PC-3 (cell line): Measurements from ENCODE around the gene NAP1L1. TPM values are rescaled to one million over a fixed set of nuclear protein-coding genes. Genes with fewer than 3 reads are reported as not detected.

Experiments used
- ATAC-seq: fragments of 200-7000 bp; cut with Tn5 transposase; 2 replicates; pipeline ENCODE4 v1.9.1; 2020; ENCODE audit warnings: mild to moderate bottlenecking, moderate library complexity
- BruUV-seq: library from RNA; stranded (reverse); fragments of 400-500 nt; replicated peaks from 2 replicates; lab custom pipeline; 2021; lab: Mats Ljungman, UMichigan
- CTCF ChIA-PET: fragments of 300-600 bp; sonication (Branson Sonifier 250); formaldehyde crosslinking; loops from one replicate; lab custom pipeline; 2022; ENCODE audit warnings: antibody characterized with exemption; lab: Charles Lee
- POLR2A ChIA-PET: fragments of 300-600 bp; sonication (Branson Sonifier 250); formaldehyde crosslinking; loops from one replicate; lab custom pipeline; 2022; ENCODE audit warnings: antibody characterized with exemption; ENCODE audit not compliant: unreplicated experiment; lab: Charles Lee
- DNase-seq: peaks from one replicate; pipeline ENCODE4 v3.0.0-alpha.2; 2015
- H2AFZ ChIP-seq: fragments of 300-600 bp; sonication (generic); 2 replicates; pipeline ENCODE4 v1.6.0; 2016; ENCODE audit warnings: antibody characterized with exemption, low read length
- H3F3A ChIP-seq: fragments of 300-600 bp; sonication (generic); one replicate; pipeline ENCODE4 v1.6.0; 2017; ENCODE audit warnings: antibody characterized with exemption, low read length, control low read depth, mild to moderate bottlenecking; ENCODE audit not compliant: unreplicated experiment
- H3K27ac ChIP-seq: fragments of 300-600 bp; sonication (generic); 2 replicates; pipeline ENCODE4 v1.5.1; 2016; ENCODE audit warnings: mild to moderate bottlenecking, low read length
- H3K27me3 ChIP-seq: fragments of 300-600 bp; sonication (generic); 2 replicates; pipeline ENCODE4 v1.6.1; 2016; ENCODE audit warnings: low read length, mixed read lengths
- H3K36me3 ChIP-seq: fragments of 300-600 bp; sonication (generic); 2 replicates; pipeline ENCODE4 v1.6.1; 2016; ENCODE audit warnings: low read depth, mixed run types, low read length, mixed read lengths
- H3K4me1 ChIP-seq: fragments of 300-600 bp; sonication (generic); 2 replicates; pipeline ENCODE4 v1.5.1; 2016; ENCODE audit warnings: low read length; ENCODE audit not compliant: insufficient read depth
- H3K4me2 ChIP-seq: fragments of 300-600 bp; sonication (generic); 2 replicates; pipeline ENCODE4 v1.6.0; 2016; ENCODE audit warnings: low read length
- H3K4me3 ChIP-seq: fragments of 300-600 bp; sonication (generic); 2 replicates; pipeline ENCODE4 v1.5.1; 2016; ENCODE audit warnings: mild to moderate bottlenecking, low read length, mixed read lengths
- H3K79me2 ChIP-seq: fragments of 300-600 bp; sonication (generic); 2 replicates; pipeline ENCODE4 v1.6.1; 2017; ENCODE audit warnings: low read length, mixed read lengths
- H3K9ac ChIP-seq: fragments of 300-600 bp; sonication (generic); 2 replicates; pipeline ENCODE4 v1.6.0; 2016; ENCODE audit warnings: mild to moderate bottlenecking, low read length
- H3K9me2 ChIP-seq: fragments of 300-600 bp; sonication (generic); replicated peaks from 2 replicates; pipeline ENCODE4 v1.6.1; 2016; ENCODE audit warnings: mixed run types, low read length, mixed read lengths
- H3K9me3 ChIP-seq: fragments of 300-600 bp; sonication (generic); 2 replicates; pipeline ENCODE4 v1.6.1; 2016; ENCODE audit warnings: low read length, mixed read lengths
- H4K20me1 ChIP-seq: fragments of 300-600 bp; sonication (generic); 2 replicates; pipeline ENCODE4 v1.6.1; 2016; ENCODE audit warnings: low read length, mixed read lengths
- EZH2 ChIP-seq: fragments of 300-600 bp; sonication (generic); IDR thresholded peaks from one replicate; pipeline ENCODE4 v1.6.1; 2017; ENCODE audit warnings: antibody characterized with exemption, mild to moderate bottlenecking, low read length; ENCODE audit not compliant: unreplicated experiment
- EZH2phosphoT487 ChIP-seq: fragments of 300-600 bp; sonication (generic); IDR thresholded peaks from 2 replicates; pipeline ENCODE4 v1.6.1; 2018; ENCODE audit warnings: mild to moderate bottlenecking, antibody characterized with exemption, low read length, borderline replicate concordance
- intact Hi-C: fragments of 100-400 bp; cut with micrococcal nuclease; formaldehyde crosslinking; loops from 2 replicates; pipeline ENCODE4 v1.9.0; 2023
- total RNA-seq: library from RNA; depleted of rRNA; stranded (reverse); fragments of >200 nt; gene quantifications from 2 replicates; pipeline ENCODE4 v1.2.3, GENCODE V29; 2014
- TF ChIP-seq, protein P1 (sequence below): fragments of 300-600 bp; sonication (generic); conservative IDR thresholded peaks from 2 replicates; pipeline ENCODE4 v1.5.1; 2017; ENCODE audit warnings: antibody characterized with exemption, low read depth, mild to moderate bottlenecking, low read length

The NAP1L1 gene
- total RNA-seq, 1 experiment from 2014 or later: 200 TPM

- Histone ChIP-seq H3F3A (peaks cover 42% of the 10 kb centered on the region), H3K9me2 (no peaks in the 10 kb centered on the region), H3K79me2 (peaks cover 90% of the 10 kb centered on the region), H3K27me3 (no peaks in the 10 kb centered on the region), H4K20me1 (peaks cover 37% of the 10 kb centered on the region), H3K4me2 (peak overlapping the region; percentile 93), H3K4me1 (peaks cover 44% of the 10 kb centered on the region), H2AFZ (no peak overlapping the region), H3K9ac (peak overlapping the region; percentile 98), H3K4me3 (peak overlapping the region; percentile 97), H3K9me3 (no peaks in the 10 kb centered on the region), H3K36me3 (peaks cover 36% of the 10 kb centered on the region), H3K27ac (peak overlapping the region; percentile 94)
- DNase-seq (no peak), ATAC-seq (no peak)
- CTCF ChIA-PET: interaction anchor here (0.6 to 0.9 kb wide), 3 partner anchors 17 to 346 kb away, joined by 3 to 4 read pairs (median 3); no protein-coding TSS in a partner anchor
- intact Hi-C loops: loop anchor here (10.0 kb wide), 1 partner anchor 554 kb away; no protein-coding TSS in a partner anchor
- BruUV-seq: TSS peak; percentile 25
- TF ChIP-seq EZH2 (no peak), EZH2phosphoT487 (no peak)
- TF ChIP-seq, protein P1, sequence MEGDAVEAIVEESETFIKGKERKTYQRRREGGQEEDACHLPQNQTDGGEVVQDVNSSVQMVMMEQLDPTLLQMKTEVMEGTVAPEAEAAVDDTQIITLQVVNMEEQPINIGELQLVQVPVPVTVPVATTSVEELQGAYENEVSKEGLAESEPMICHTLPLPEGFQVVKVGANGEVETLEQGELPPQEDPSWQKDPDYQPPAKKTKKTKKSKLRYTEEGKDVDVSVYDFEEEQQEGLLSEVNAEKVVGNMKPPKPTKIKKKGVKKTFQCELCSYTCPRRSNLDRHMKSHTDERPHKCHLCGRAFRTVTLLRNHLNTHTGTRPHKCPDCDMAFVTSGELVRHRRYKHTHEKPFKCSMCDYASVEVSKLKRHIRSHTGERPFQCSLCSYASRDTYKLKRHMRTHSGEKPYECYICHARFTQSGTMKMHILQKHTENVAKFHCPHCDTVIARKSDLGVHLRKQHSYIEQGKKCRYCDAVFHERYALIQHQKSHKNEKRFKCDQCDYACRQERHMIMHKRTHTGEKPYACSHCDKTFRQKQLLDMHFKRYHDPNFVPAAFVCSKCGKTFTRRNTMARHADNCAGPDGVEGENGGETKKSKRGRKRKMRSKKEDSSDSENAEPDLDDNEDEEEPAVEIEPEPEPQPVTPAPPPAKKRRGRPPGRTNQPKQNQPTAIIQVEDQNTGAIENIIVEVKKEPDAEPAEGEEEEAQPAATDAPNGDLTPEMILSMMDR: no peak
- POLR2A ChIA-PET: interaction anchor here (0.6 to 1.6 kb wide), 3 partner anchors 86 to 371 kb away, joined by 3 to 10 read pairs (median 4); no protein-coding TSS in a partner anchor
Observed at GRCh38 chr12:76030341-76031080, 54.0 kb downstream of the NAP1L1 start.

- Histone ChIP-seq H3K9ac (peak overlapping the region; percentile 98), H3K9me3 (no peaks in the 10 kb centered on the region), H3K79me2 (peaks cover 85% of the 10 kb centered on the region), H3K36me3 (peaks cover 36% of the 10 kb centered on the region), H3K27me3 (no peaks in the 10 kb centered on the region), H3K4me2 (peak overlapping the region; percentile 93), H3F3A (peaks cover 47% of the 10 kb centered on the region), H3K4me1 (peaks cover 50% of the 10 kb centered on the region), H3K9me2 (no peaks in the 10 kb centered on the region), H2AFZ (no peak overlapping the region), H3K27ac (peak overlapping the region; percentile 94), H4K20me1 (peaks cover 37% of the 10 kb centered on the region), H3K4me3 (peak overlapping the region; percentile 97)
- intact Hi-C loops: loop anchor here (5.0 to 10.0 kb wide), 2 partner anchors 263 to 555 kb away; no protein-coding TSS in a partner anchor
- ChIA-PET POLR2A (no interaction called here), CTCF (interaction anchor here (0.6 kb wide), 1 partner anchor 18 kb away, joined by 4 read pairs; no protein-coding TSS in a partner anchor)
- BruUV-seq: no TSS peak
- no peak for TF ChIP-seq EZH2phosphoT487
- no peak for TF ChIP-seq EZH2
- TF ChIP-seq, protein P1: no peak
- ATAC-seq (no peak), DNase-seq (peak; percentile 45)
Observed at GRCh38 chr12:76029982-76030340, 54.5 kb downstream of the NAP1L1 start.
